CD4-positive, alpha-beta T cell treated with Interleukin-10 for 1 hour (primary cell): ENCODE results near the gene NPHP4.

ENCODE experiments used
- DNase-seq: peaks from one replicate; pipeline ENCODE4 v3.0.0-alpha.2; 2020

Gene NPHP4

GRCh38 chr1:5988596-5989285 lies 3.5 kb downstream of the NPHP4 start:
- no peak for DNase-seq

GRCh38 chr1:5986018-5986417 lies 6.2 kb downstream of the NPHP4 start:
- no peak for DNase-seq

GRCh38 chr1:5985250-5985649 lies 7.0 kb downstream of the NPHP4 start:
- DNase-seq: no peak

GRCh38 chr1:5983361-5984103 lies 8.7 kb downstream of the NPHP4 start:
- DNase-seq: no peak

GRCh38 chr1:5982868-5983267 lies 9.4 kb downstream of the NPHP4 start:
- no peak for DNase-seq

GRCh38 chr1:5982276-5982675 lies 9.9 kb downstream of the NPHP4 start:
- DNase-seq: no peak

GRCh38 chr1:5981009-5981380 lies 11.2 kb downstream of the NPHP4 start:
- DNase-seq: no peak

GRCh38 chr1:5980314-5981008 lies 11.8 kb downstream of the NPHP4 start:
- DNase-seq: no peak

- no peak for DNase-seq
Observed at GRCh38 chr1:5979536-5980313, 12.5 kb downstream of the NPHP4 start.

- no peak for DNase-seq
Observed at GRCh38 chr1:5978452-5978851, 13.8 kb downstream of the NPHP4 start.

GRCh38 chr1:5977494-5978444 lies 14.5 kb downstream of the NPHP4 start:
- DNase-seq: no peak

GRCh38 chr1:5976726-5977493 lies 15.3 kb downstream of the NPHP4 start:
- DNase-seq: no peak

- DNase-seq: no peak
Observed at GRCh38 chr1:5976231-5976630, 16.0 kb downstream of the NPHP4 start.

GRCh38 chr1:5975133-5975880 lies 16.9 kb downstream of the NPHP4 start:
- peak; percentile 59 for DNase-seq

GRCh38 chr1:5974631-5975030 lies 17.6 kb downstream of the NPHP4 start:
- DNase-seq: no peak

GRCh38 chr1:5973771-5974170 lies 18.5 kb downstream of the NPHP4 start:
- DNase-seq: no peak

- no peak for DNase-seq
Observed at GRCh38 chr1:5972198-5972520, 20.1 kb downstream of the NPHP4 start.

GRCh38 chr1:5971471-5972197 lies 20.6 kb downstream of the NPHP4 start:
- DNase-seq: no peak

GRCh38 chr1:5970610-5971273 lies 21.5 kb downstream of the NPHP4 start:
- no peak for DNase-seq
